Measurements from ENCODE around the gene ZDHHC1.

DNA sequence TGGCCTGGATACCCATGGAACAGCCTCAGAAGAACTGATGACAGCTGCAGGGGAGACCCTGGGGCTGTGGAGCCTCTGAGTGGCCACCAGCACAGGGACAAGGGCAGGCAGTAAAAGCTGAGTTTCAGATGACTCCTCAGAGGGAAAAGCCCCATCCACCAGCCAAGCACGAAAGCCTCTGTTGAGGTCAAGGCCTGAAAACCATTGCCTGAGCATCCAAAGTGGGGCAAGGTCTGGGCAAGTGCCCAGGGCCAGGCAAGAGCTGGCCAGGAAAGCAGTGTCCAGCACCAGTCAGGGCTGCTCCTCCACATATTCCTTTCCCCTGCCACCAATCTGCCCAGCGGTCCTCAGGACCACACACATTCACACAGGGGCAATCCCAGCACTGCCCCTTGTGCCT is 48.3 kb upstream of the ZDHHC1 start:
- TF ChIP-seq CTCF (IDR thresholded peaks at IDR 0.05; ENCODE audit: insufficient read depth, low read length) (no peak), POLR2AphosphoS5 (IDR thresholded peaks at IDR 0.05; ENCODE audit: low read depth) (no peak)
